GM21619 (cell line): ENCODE data around the gene SPDYE5.

Experiments used
- ATAC-seq: cut with Tn5 transposase; IDR thresholded peaks from one replicate; pipeline ENCODE4 v1.9.1; 2021; ENCODE audit not compliant: unreplicated experiment

Gene SPDYE5

GRCh38 chr7:75536491-75536890 is 44.4 kb downstream of the SPDYE5 start:
- ATAC-seq: no peak

DNA sequence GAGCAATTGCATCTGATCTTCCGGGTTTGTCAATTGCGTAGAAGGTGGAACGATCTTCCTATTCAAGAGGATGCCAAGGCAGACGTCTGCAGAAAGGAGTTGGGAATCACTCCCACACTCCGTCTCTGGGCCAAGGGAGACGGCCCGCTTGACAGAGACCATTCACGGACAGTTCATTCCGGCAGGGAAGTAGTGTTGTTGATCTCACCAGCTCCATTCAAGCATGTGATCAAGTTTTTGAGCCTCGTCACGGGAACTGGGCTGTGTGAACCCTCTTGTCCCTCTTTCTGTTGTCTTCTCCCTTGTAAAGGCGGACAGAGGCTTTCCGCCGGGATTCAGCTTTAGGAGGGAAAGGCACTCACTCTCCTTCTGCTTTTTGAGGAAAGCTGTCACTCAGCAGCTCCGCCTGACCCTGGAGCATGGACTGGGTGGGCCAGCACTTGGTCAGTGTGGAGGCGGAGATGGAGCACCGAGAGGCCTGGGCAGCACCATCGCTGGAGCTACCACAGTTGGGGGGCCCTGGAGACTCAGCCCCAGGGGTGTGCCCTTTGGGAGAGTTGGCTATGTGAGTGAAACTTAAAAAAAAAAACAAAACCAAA is 44.9 kb downstream of the SPDYE5 start:
- ATAC-seq: no peak

DNA sequence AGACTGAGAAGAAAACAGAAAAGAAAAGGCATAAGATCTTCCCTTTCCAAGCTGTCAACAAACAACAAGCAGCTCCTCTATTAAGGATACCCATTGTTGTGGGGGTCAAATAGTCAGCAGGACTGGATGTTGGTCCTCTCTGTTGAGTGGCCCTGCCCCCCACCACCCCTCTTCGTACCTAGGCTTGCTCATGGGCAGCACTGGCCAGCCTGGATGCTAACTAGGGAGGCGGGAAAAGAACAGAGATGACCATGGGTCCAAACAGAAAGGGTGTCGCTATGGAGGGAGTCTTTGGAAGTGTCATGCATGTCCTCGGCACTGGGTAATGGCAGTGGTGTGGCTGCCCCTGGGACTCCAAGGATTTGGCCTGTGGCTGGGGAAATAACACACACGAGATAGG is 45.6 kb downstream of the SPDYE5 start:
- ATAC-seq: no peak

GRCh38 chr7:75546237-75547015 is 54.3 kb downstream of the SPDYE5 start:
- no peak for ATAC-seq
